Measurements from ENCODE around the gene SHISA6.
"Not testable (repeated sequence)": the region's sequence is repeated elsewhere in the genome, so short reads cannot be mapped to it uniquely, and the experiment has no call there.

Gene SHISA6

DNA sequence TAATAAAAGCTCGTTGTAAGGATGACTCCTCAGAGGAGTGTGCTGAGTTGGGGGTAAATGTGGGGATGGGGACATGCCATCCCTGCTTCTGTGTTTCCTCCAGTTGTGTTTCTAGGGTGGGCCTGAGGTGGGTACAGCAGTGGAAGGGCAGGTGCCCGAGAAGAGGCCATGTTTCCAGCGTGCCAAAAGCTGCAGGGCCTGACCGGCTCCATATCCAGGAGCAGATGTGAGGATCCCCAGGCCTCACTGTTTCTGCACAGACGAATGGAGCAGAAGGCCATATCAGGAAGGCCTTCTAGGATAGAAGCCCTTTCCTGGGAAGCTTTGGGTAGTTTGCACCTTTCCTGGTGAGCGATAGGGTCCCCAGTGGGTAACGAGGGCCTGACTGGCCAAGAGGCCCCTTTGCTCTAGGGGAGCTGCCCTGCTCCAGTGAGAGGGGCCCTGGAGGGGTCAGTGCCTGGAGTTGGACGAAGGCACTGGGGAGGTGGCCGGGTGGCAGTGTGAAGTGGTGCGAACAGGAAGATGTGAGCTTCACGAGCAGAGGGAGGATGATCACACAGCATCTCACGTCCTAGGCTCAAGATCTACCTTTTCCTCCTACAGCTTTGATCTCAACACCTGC lies 62.9 kb downstream of the SHISA6 start:
- DNase-seq (ENCODE audit: low spot score), result no peak

DNA sequence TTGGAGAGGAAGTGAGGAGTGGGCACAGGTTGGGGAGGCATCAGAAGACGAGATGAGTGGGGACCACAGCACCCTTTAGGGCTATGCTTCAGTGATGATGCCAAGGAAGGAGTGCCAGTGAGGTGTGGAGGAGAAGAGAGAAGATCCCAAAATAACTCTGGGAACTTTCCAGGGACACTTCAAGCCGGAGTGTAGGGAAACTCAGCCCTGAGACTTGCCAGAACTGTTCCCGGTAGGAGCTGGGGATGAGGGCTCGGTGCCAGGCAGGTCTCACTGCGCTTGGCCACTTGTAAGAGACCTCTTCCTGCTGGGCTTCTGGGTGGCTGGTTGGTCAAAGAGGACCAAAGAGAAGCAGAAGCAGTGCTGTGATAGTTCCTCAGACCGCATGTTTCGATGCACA lies 63.6 kb downstream of the SHISA6 start:
- no peak for DNase-seq (ENCODE audit: low spot score)

DNA sequence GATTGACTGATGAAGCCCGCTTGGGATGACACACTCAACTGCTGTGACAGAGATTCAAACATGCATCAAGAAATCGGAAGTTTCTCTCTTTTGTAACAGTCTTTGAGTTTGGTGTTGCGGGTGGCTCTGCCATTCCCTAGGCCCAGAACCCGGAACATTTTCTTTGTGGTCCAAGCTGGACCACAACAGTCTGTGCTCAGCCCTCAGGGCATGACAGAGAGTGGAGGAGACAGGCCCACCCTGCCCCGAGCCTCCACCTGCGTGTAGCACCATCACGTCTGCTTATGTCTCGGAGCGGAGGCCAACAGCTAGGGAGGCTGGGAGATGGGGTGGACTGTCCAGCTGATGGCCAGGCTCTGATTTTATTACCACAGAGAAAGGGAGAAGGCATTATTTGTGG lies 64.5 kb downstream of the SHISA6 start:
- DNase-seq (ENCODE audit: low spot score), result no peak

DNA sequence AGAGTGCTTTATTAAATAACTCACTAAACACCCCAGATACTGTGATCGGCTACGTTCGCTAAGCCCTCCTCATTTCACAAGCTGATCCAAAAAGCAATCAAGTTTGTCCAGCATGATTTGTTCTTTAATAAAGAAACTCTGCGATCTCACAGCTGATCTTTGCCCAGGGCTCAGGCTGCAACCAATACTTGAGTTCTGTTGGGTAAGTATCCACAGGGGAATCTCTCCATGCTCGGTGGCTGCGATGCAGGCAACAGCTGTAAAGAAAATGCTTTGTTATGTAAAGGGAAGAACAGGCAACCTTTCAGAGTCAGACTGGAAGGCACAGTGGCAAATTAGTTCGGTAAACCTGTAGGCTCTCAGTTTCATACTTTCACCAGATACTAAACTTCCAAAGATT lies 67.5 kb downstream of the SHISA6 start:
- no peak for DNase-seq (ENCODE audit: low spot score)

DNA sequence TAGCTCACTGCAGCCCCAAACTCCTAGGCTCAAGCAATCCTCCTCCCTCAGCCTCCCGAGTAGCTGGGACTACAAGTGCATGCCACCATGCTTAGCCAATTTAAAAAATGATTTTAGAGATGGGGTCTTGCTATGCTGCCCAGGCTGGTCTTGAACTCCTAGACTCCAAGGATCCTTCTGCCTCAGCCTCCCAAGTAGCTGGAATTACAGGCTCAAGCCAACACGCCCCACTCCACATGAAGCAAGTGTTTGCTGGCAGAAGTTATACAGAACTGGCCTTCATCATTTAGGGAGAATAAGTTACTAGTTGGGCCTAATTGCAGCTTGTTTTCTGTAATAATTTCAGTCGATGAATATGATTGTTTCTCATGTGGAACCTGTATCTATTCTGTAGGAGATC lies 68.0 kb downstream of the SHISA6 start:
- DNase-seq (ENCODE audit: low spot score), result no peak

- DNase-seq (ENCODE audit: low spot score), result no peak
Observed at GRCh38 chr17:11309850-11310249, 68.8 kb downstream of the SHISA6 start.

- not testable (repeated sequence) for DNase-seq (ENCODE audit: low spot score)
Observed at GRCh38 chr17:11316451-11316850, 75.4 kb downstream of the SHISA6 start.

DNA sequence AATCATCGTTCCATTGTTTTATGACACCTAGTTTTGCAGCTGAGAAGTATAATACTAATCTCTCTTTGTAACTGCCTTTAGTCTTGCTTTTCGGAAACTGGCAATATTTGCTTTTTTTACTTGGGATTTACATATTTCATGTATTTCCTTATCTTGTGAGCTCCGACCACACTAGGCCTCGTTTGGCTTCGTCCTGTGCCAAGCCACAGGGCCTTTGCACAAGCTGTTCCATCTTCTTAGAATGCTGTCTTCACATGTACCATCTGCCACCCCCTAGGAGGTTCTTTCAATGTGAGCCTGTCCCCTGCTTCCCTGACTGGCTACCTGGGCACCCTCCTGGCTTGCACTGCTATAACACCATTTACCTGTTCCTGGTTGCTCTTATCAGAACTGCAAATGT lies 77.2 kb downstream of the SHISA6 start:
- no peak for DNase-seq (ENCODE audit: low spot score)

- DNase-seq (ENCODE audit: low spot score), result no peak
Observed at GRCh38 chr17:11319894-11320293, 78.9 kb downstream of the SHISA6 start.

DNA sequence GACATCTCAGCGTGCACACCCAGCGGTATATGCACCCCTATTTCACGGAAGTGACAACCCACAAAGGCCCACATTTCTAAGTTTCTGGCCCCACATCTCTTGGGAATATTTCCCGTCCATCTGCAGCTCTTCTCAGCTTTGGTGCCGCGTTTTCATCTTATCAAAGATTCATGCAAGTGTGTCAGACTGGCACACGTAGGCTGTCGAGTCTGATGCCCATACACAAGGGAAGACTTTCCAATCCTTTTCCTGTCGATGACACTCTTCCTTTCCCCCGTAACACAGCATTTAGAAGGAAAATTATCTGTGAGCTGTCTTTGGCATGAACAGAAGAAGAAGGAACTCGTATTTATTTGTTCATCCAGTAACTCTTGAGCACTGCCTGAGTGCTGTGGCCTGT lies 83.0 kb downstream of the SHISA6 start:
- DNase-seq (ENCODE audit: low spot score), result no peak

- DNase-seq (ENCODE audit: low spot score), result no peak
Observed at GRCh38 chr17:11324846-11325420, 83.9 kb downstream of the SHISA6 start.

DNA sequence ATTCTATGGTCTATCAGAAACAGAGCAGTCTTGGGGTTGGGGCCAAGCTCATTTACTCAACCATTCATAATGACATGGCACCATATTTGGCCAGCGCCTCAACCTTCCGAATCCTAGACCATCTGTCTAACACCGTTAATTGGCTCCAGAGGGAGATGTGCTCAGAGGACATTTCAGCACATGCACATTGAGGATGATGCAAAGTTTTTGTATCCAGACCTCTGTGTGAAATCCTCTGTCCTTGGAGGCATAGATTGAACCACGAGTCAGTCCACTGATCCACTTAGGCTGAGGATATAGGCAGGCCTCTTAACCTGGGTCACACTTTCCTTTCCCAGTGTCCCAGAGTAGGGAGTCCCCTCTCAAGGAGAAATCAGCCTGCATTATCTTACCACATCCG lies 85.5 kb downstream of the SHISA6 start:
- no peak for DNase-seq (ENCODE audit: low spot score)

DNA sequence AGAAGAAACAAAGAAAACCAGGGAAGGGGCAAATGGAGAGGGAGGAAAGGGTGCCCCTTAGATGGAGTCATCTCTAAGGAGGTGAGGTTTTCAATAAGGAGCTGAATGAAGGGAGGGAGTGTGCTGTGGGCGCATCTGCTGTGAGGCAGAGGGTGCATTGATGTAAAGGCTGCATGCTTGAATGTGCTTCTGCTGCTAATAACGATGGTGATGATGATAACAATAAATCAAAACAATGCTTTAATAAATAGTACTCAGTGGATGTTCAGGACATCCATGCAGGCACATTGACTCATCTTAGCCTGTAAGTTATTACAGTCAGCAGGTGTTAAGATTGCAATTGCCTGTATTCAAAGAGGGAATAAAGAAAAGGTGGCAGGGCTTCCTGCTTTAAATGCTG lies 87.8 kb downstream of the SHISA6 start:
- DNase-seq (ENCODE audit: low spot score), result no peak

GRCh38 chr17:11330006-11330405 lies 89.0 kb downstream of the SHISA6 start:
- no peak for DNase-seq (ENCODE audit: low spot score)

- DNase-seq (ENCODE audit: low spot score), result no peak
Observed at GRCh38 chr17:11330826-11331225, 89.8 kb downstream of the SHISA6 start.

- no peak for DNase-seq (ENCODE audit: low spot score)
Observed at GRCh38 chr17:11331547-11332513, 90.8 kb downstream of the SHISA6 start.

- no peak for DNase-seq (ENCODE audit: low spot score)
Observed at GRCh38 chr17:11332706-11333105, 91.7 kb downstream of the SHISA6 start.

GRCh38 chr17:11334493-11334892 lies 93.5 kb downstream of the SHISA6 start:
- DNase-seq (ENCODE audit: low spot score), result no peak

DNA sequence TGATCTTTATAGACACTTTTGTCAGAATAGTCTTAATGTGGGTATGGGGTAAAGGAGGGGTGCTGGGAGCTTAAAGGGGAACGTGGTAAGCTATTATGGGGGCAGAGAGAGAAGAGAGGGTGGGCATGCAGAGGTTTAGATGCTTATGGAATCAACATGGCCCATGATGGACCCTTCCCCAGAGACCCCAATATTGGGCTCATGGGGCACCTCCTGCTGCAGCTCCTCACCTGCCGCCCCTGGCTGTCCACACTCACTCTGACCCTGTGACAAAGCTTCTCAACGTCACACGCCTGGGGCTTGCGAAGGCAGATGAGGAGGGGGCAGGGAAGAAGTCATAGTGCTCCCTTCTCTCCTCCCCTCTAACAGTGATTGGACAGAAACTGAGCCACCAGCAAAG lies 95.3 kb downstream of the SHISA6 start:
- no peak for DNase-seq (ENCODE audit: low spot score)

- DNase-seq (ENCODE audit: low spot score), result no peak
Observed at GRCh38 chr17:11340803-11341202, 99.8 kb downstream of the SHISA6 start.

- no peak for DNase-seq (ENCODE audit: low spot score)
Observed at GRCh38 chr17:11342138-11342537, 101.1 kb downstream of the SHISA6 start.

DNA sequence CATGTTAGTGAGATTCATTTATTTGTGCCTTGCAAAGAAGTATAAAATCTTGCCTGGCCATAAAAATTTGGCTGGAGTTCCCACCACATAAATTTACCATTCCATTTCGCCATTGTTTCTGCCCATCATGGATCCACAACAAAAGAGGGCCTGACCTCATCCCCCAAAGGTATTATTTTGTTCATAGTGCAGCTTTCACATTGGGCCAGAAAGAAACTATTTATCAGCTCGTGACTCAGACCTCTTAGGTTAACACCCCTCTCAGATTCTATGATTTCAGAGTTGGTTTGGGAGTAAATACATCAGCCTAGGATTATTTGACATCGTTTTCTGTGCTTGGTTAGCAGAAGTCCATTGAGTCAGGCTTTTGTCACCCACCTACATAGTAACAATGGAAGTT lies 108.1 kb downstream of the SHISA6 start:
- DNase-seq (ENCODE audit: low spot score), result no peak

DNA sequence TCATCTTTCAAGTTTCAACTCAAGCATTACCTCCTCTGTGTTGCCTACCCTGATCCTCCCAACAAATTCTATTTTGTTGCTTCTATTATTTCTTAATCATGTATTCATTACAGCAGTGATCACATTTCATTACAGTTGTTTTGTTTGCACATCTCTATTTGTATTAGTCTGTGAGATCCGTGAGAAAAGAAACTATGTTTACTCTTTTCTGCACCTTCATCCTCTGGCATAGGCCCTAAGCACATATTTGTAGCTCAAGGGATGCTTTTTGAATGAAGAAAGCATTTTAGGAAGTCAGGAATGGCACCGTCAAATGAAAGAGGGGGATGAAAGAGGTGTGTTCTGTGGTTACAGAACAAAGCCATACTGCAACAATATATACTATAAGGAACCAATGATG lies 110.5 kb downstream of the SHISA6 start:
- no peak for DNase-seq (ENCODE audit: low spot score)

All from CD4-positive, alpha-beta T cell treated with Interleukin-15 for 4 hours (primary cell).